A204.1 (cell line): ENCODE measurements around the gene C1orf210.

Experiments used
- FAIRE-seq: peaks from 2 replicates; lab custom pipeline; 2012; peaks lifted over from hg19 to GRCh38; lab: Jason Lieb, UNC

The C1orf210 gene

DNA sequence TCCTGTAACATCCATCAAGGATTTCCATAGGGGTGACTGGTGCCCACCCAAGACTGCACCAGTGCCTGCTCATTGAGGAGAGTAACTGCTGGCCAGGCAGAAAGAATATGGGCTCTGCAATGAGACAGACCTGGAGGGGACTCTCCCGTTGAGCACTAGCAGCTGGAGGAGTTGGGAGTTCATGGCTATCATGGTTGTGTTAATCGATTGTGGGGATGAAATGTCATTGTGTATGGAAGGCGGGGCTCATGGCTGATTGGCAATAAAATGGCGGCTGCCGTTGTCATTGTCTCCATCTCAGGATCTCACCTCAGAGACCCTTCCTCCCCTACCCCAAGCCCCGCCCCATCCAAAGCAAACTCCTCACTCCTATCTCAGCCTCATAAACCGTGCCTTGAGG is 11.7 kb downstream of the C1orf210 start:
- no peak for FAIRE-seq

DNA sequence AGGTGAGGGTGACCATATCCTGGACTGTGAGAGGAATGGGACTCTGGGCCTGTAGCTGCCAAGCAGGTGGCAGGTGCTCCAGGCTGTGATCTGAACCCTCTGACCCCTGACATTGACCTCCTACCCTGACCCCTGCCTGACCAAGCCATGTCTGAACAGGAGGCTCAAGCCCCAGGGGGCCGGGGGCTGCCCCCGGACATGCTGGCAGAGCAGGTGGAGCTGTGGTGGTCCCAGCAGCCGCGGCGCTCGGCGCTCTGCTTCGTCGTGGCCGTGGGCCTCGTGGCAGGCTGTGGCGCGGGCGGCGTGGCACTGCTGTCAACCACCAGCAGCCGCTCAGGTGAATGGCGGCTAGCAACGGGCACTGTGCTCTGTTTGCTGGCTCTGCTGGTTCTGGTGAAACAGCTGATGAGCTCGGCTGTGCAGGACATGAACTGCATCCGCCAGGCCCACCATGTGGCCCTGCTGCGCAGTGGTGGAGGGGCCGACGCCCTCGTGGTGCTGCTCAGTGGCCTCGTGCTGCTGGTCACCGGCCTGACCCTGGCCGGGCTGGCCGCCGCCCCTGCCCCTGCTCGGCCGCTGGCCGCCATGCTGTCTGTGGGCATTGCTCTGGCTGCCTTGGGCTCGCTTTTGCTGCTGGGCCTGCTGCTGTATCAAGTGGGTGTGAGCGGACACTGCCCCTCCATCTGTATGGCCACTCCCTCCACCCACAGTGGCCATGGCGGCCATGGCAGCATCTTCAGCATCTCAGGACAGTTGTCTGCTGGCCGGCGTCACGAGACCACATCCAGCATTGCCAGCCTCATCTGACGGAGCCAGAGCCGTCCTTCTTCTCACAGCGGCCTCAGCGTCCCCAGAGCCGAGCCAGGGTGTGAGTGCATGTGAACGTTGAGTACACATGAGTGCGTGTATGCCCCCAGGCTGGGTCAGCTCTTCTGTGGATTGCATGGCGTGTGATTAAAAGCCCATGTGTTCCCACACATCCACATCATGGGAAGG is 12.5 kb downstream of the C1orf210 start:
- no peak for FAIRE-seq

DNA sequence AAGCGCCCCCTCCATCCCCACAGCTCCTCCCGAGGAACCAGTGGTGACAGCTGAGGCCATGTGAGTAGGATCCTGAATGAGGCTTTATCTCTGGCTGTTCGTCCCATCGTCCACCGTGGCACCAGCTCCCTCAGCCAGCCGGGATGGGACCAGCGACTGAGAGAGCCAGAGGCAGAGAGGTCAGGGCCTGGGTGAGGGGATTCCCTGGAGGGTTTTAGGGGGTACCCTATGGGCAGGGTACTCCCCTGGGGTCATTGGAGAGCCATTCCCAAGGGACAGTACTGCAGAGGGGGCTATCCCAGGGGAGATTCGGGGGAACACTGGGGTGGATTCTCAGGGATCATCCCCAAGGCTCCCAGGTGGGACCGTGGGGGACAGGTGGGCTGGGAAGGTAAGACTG is 13.2 kb downstream of the C1orf210 start:
- FAIRE-seq = no peak

DNA sequence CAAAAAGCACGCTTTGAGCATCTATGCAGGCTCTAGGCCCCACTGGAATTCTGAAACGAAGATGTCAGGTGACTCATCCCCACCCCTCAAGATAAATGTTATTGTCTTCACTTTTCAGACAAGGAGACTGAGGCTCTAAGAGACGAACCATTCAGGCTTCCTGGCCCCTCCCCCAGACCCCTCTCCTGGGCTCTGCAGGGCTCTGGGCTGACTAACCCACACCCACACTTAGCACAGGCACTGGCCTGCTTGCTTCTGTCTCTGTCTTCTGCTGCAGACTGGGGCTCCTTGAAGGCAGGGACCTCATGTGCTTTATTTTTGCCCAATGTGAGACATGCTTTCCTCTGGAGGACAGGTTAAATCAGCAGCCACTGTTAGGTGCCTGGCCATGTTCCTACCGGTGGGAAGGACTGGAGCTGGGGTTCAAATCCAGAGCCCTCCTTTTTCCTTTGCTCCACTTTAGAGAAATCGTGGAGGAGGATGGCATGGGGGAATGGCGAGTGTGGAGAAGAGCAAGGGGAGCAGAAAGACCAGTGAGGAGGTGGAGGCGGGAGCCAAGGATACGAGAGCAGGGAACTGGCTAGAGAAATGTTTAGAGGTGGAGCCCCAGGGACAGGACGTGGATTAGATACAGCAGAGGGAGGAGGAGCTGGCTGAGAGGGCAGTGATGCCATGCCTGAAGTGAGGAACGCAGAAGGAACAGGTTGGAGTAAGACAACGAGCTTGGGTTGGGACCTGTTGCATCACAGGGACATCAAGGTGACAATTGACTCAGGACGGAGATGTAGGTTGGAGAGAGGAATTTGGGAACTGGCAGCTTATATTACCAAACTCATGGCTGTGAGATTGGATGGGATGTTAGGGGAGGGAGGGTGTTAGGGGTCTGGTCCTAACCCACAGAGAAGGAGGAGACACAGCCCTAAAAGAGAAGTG is 13.9 kb downstream of the C1orf210 start:
- FAIRE-seq = no peak

DNA sequence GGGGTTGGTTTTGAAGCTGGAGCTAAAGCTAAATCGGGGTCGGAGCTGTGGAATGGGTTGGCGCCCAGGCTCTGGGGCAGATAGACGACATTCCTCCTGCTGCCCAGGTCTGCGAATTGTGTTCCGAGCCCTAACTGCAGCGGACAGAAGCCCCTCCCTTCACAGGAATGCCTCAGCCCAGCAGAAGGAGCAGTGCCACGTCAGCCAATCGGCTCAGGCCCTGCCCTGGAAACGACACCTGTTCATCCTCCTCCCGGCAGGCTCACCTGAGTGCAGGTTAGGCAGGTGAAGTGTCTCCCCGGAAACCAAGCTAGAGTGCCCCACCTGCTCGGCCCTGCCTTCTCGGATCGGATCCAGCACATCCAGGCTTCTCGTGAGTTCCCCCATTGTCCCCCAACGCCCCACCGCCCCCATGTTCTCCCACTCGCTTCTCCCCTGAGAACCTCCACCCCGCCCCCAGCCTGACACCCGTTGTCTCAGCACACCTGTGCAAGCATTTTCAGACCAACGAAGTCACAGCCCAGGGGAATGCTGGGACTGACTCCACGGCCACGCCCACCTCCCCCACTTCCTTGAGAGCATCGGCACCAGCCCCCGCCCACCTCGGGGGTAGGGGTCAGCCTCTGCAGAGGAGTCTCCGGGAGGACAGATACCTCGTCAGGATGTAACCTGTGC is 14.8 kb downstream of the C1orf210 start:
- FAIRE-seq = no peak

DNA sequence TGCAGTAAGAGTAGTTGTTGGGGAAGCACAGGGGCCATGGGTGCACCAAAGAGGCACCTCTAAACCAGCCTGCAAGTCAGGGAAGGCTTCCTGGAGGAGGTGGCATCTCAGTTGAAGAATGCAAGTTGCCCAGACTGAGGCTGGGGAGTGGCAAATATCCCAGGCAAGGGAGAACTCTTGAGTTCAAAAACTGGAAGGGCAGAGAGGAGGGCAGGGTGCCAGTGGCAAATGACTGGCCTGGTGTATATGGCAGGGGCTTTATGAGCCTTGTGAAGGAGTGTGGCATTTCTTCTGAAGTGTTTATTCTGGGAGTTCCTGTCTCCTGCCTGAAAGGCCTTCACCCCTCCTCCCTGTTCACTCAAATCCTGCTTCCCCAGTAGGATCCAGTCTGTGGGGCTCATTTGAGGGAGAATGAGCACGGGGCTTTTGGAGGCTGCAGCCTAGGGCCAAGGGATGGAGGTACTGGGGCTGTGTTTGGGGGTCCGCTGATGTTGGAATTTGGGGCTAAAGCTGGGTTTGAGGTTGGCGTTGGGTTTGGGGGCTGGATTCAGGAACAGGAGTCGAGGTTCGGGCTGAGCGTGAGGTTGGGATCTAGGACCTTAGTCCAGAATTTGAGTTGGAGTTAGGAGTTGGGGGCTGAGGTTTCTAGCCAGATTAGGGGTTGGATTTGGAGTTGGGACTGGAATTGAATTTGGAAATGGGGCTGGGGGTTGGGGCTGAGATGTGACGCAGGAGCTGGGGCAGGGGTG is 15.6 kb downstream of the C1orf210 start, which contains the start of gene TMEM125:
TSS of gene TMEM125 (plus strand) at position 357 of the 749 bp plus-strand sequence. CDS start 2,740 bp downstream, outside the sequence.
- no peak for FAIRE-seq

DNA sequence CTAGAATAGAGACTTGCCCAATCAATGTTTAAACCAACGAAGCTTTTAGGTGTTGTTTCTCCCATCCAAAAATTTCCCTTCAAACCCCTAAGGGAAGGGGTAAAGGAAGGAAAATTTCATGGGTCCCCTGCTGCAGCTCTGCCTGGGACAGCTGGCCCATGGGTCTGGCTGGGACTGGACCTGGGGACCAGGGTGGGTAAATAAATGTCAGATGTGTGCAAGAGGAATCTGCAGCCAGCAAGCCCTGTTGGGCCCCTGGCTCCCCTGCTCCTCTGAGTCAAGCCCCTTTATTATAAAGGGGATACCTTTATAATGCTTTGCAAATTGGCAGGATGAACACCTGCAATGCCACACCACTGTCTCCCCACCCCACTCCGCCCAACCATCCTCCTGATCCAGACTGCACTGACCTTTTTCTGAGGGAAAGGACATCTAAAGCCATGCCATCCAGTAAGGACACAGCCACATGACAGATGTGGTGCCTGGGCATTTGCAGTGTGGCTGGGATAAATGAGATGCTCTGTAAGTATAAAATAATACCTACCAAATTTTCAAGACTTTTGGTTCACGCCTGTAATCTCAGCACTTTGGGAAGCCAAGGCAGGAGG is 17.5 kb downstream of the C1orf210 start:
- FAIRE-seq = no peak

DNA sequence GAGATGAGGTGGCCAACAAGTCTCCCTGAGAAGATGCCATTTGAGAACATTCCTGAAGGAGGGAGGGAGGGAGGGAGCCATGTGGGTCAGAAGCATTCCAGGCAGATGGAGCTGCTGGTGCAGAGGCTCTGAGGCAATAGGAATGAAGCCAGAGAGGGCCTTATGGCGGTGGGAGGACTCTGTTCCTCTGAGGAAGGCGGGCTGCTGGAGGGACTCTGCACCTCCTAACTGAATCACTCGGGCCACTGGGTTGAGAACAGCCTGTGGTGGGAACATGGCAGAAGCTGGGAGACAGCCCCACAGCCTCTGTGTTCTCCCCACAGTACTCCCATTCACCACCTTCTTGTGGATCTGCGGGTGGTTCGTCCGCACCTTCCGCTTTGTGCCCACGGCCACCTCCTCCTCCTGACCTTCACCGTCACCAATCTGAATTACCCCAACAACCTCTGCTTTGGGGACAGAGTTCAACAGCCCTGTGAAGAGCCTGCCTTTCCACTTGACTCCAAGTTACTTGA is 18.0 kb downstream of the C1orf210 start:
- FAIRE-seq = no peak

DNA sequence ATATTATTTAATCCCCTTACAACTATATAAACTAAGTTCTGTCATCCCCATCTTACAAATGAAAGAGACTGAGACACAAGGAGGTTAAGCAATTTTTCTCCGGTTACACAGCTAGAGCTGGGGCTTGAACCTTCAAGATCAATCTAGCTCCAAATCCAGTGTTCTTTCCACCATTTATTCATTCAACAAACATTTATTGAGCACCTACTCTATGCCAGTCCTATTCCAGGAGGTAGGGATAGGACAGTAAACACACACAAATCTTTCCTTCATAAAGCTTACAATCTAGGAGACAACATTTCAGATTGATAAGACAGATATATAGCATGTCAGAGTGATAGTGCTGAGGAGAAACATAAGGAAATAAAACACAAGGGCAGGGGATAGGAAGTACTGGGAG is 18.5 kb downstream of the C1orf210 start:
- FAIRE-seq = no peak

DNA sequence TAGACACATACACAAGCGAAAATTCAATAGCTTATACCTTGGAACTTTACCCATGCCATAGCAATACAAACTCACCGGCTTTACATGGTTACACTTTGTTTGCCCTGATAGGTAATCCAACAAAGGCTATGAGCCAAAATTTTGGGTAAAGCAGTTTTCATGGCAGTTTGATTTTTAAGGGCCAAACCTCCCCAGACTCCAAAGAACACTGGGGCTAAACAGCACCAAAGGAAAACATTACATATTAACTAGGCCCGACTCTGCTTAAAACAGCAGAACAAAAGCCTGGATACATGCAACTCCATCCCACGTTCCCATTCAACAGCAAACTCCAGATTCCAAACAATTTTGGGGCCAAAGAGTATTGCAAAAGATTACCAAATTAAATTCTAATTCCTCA is 19.9 kb downstream of the C1orf210 start:
- no peak for FAIRE-seq

DNA sequence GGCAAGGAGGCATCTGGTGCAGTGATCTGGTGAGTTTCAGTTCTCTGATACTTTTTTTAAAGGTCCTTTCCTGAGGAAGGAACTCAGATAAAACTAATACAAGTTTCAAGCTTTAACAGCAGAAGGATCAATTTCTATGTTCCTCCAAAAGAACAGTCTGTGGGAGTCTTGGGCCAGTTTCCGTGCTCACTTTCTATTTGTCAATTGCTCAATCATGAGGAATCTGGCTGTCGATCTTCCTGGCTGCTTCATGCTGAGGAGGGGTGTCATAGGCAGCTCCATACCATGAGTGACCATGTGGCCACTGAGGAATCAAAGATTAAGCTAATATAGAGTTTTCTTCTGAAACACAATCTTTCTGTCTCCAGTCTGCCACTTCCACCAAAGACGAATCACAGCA is 27.0 kb downstream of the C1orf210 start:
- no peak for FAIRE-seq

DNA sequence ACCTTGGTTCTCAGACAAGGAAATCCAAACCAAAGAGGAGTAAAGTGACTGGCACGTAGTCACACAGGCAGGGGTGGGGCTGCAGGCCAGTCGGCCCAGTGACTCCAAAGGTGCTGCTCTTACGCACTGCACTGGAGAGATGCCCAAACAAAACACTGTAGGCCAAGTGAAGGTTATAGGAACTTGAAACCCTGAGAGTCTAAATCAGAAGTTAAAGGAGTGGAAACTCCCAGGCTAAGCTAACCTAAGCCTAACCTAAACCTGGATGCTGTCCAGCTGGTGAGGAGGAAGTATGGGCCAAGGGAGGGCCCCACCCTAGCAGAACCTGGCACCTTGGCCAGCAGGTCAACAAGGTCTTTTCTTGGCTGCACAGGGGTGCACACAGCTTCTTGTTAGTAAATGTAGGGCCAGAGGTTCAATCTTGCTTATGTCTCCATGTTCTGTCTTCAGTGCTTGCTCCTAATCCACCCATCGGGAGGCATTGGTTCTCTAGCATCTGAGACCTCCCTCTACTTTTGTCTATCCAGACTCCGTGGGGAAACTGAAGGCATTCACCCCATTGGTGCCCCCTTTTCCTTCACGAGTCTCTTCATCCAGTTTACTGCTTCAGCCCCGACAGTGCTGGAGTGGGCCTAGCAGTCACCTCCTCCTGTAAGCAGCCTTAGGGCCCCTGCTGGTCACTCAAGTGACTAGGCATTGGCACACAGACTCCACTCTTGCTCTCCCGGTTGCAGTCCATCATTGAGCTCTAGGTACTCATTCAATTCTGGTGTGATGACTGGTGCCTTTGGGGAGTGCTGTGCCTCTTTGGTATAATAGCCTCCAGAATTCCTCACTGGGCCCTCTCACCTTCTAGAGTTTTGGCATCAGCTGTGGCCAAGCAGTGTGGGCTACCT is 28.5 kb downstream of the C1orf210 start:
- FAIRE-seq = no peak

DNA sequence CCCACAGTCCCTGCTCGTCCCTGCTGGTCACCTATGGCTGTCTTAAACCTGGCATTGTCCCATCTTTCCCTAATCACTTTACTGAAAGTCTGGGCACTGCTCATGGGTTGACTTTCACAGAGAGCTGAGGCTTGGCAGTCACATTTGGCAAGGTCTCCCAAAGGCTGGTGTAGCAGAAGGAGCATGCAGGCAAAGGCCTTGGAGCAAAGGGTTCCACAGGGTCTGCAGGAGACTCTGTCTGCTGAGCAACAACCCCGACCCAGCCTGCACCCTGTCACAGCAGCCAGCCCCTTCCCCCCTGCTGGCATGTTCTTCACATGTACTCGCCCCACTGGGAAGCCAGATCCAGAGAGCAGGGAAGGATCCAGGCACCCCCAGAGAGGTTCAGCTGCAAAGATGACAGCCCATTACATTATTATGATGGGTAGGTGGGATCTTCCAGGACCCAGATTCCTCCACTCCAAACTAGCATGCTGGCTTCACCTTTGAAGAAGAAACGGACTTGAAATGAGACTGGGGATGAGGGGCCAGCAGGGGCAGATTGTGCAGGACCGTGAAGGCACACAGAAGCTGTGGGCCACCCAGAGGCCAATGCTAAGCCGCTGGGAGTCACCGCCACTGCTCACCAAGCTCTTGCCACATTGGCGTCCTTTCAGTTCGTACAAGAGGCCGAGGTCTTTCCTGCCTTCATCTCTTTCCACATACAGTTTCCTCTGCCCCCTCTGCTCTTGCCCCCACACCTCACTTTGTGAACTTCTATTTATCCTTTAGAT is 29.8 kb downstream of the C1orf210 start:
- FAIRE-seq = no peak

DNA sequence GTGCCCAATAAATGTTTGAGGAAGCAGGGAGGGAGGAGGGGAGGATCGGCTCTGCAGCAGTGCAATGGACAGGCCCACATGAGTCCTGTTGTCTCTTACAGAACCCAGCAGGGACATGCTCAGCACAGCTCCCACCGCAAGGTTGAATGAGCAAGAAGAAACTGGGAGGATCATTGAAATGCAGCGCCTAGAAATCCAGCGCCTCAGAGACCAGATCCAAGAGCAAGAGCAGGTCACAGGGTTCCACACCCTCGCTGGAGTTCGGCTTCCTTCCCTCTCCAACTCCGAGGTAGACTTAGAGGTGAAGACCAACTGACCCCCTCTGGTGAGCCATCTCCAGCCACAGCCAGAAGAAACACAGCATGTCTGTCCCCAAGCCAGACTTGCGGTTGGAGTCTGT is 31.5 kb downstream of the C1orf210 start:
- FAIRE-seq = no peak

DNA sequence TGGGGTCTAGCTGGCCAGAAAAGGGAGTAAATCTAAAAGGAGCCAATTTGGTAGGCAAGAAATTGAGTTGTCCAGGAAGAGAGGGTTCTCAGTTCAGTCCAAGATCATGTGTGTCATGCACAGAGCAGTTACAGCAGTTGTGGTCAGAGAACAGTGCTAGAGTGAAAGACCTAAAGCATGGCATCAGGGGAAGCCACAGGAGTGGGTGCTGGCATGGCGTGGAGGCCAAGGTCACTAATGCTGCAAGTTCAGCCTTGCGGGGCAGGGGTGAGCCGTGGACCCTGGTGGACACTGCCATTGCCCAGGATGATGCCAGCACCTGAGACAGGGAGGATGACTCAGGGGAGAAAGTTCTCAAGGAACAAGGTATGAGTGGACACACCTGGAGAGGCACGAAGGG is 32.2 kb downstream of the C1orf210 start:
- FAIRE-seq = no peak

DNA sequence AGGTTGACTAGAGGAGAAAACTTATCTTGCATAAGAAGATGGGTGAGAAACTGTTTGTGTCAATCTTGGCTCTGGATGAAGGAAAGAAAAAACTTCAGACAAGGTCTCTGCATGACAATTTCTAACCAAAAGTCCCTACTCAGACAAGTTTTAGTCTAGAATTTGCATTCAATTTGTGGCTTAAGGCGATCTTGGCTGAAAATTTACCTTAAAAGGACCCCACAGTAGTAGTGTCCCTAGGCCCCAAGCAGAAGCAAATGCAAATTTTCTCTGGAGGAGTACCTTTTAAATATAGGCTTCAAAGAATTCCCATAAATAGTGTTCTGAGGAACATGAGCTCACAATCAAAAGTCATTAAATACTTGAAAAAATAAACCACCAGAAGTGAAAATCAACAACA is 33.2 kb downstream of the C1orf210 start:
- FAIRE-seq = no peak

DNA sequence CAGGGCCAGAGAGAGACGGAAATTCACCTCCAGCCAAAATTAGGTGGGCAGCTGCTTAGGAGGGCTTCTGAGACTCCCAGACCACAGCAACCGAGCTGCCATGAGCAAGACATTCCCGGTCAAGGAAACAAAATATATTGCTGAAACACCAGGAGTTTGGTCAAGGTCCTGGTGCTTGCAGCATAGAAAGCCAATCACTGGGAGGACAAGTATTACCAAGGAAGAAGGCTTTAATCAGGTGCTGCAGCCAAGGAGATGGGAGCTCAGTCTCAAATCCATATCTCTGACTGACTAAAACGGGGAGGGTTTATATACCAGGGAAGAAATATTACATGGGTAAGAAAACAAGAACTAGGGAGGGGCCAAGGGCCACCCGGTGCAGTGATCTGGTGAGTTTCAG is 34.4 kb downstream of the C1orf210 start:
- FAIRE-seq = no peak

DNA sequence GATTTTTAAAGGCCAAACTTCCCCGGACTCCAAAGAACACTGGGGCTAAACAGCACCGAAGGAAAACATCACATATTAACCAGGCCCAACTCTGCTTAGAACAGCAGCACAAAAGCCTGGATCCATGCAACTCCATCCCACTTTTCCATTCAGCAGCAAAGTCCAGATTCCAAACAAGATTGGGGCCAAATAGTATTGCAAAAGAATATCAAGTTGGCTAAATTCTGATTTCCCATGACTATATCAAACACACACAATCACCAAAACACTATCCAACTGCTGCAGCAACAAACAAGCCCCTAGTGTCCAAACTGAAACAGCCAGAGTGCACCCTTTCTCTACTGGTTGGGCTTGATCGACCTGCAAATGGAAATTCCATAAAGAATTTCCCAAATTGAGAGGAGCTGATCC is 35.0 kb downstream of the C1orf210 start:
- FAIRE-seq = no peak
